ENCODE results near the gene MALT1.

Gene MALT1

GRCh38 chr18:58699551-58699950 is 28.3 kb downstream of the MALT1 start:
- Histone ChIP-seq H3K4me3 (ENCODE audit: low read depth, low read length) (no peak overlapping the region), H3K4me2 (ENCODE audit: low read length) (no peak overlapping the region), H2AFZ (ENCODE audit: insufficient read depth, low read length, poor library complexity) (no peak overlapping the region), H3K9me3 (ENCODE audit: insufficient read depth, low read depth, low read length) (no peaks in the 10 kb centered on the region), H3K4me1 (ENCODE audit: control insufficient read depth in 1 of 2, insufficient read depth in 2 of 2, low read length in 2 of 2) (no peaks in the 10 kb centered on the region), H3K9ac (ENCODE audit: low read length) (no peak overlapping the region), H2AK5ac (ENCODE audit: low read length) (no peak overlapping the region), H3K14ac (ENCODE audit: low read length) (no peak overlapping the region), H3K18ac (ENCODE audit: low read length) (no peak overlapping the region), H2BK12ac (ENCODE audit: low read length) (no peak overlapping the region), H3K36me3 (ENCODE audit: control insufficient read depth in 1 of 2, insufficient read depth in 2 of 2, low read length in 2 of 2) (peaks cover 11 to 23% of the 10 kb centered on the region in 2 experiments), H3K4ac (ENCODE audit: low read depth, low read length) (no peak overlapping the region), H2BK120ac (ENCODE audit: insufficient read depth, low read length, poor library complexity) (no peak overlapping the region), H2BK5ac (ENCODE audit: low read depth, low read length, poor library complexity) (no peak overlapping the region), H3K23ac (ENCODE audit: low read length) (no peak overlapping the region), H4K91ac (ENCODE audit: low read depth, low read length) (no peak overlapping the region), H3K27me3 (ENCODE audit: insufficient read depth, low read length) (no peaks in the 10 kb centered on the region), H4K12ac (ENCODE audit: low read depth, low read length) (no peak overlapping the region), H3K79me2 (ENCODE audit: control insufficient read depth, insufficient read depth, low read length, poor library complexity) (no peaks in the 10 kb centered on the region), H3K79me1 (ENCODE audit: low read length) (no peaks in the 10 kb centered on the region), H4K8ac (ENCODE audit: low read depth, low read length) (no peak overlapping the region), H3K27ac (ENCODE audit: low read depth, low read length) (no peak overlapping the region)
- no peak for DNase-seq
- WGBS (ENCODE audit: extremely low coverage, insufficient coverage, insufficient read length): no CpG with 5 or more reads among the region's 1 CpG

GRCh38 chr18:58700209-58700608 is 28.9 kb downstream of the MALT1 start:
- Histone ChIP-seq H2AFZ (ENCODE audit: insufficient read depth, low read length, poor library complexity) (no peak overlapping the region), H3K4ac (ENCODE audit: low read depth, low read length) (no peak overlapping the region), H3K9me3 (ENCODE audit: insufficient read depth, low read depth, low read length) (no peaks in the 10 kb centered on the region), H2BK12ac (ENCODE audit: low read length) (no peak overlapping the region), H2AK5ac (ENCODE audit: low read length) (no peak overlapping the region), H2BK120ac (ENCODE audit: insufficient read depth, low read length, poor library complexity) (no peak overlapping the region), H3K23ac (ENCODE audit: low read length) (no peak overlapping the region), H3K79me2 (ENCODE audit: control insufficient read depth, insufficient read depth, low read length, poor library complexity) (no peaks in the 10 kb centered on the region), H3K27ac (ENCODE audit: low read depth, low read length) (no peak overlapping the region), H3K4me2 (ENCODE audit: low read length) (no peak overlapping the region), H3K79me1 (ENCODE audit: low read length) (no peaks in the 10 kb centered on the region), H3K36me3 (ENCODE audit: control insufficient read depth in 1 of 2, insufficient read depth in 2 of 2, low read length in 2 of 2) (peaks cover 12 to 19% of the 10 kb centered on the region in 2 experiments), H3K14ac (ENCODE audit: low read length) (no peak overlapping the region), H4K8ac (ENCODE audit: low read depth, low read length) (no peak overlapping the region), H4K91ac (ENCODE audit: low read depth, low read length) (no peak overlapping the region), H3K18ac (ENCODE audit: low read length) (no peak overlapping the region), H3K9ac (ENCODE audit: low read length) (no peak overlapping the region), H3K27me3 (ENCODE audit: insufficient read depth, low read length) (no peaks in the 10 kb centered on the region), H2BK5ac (ENCODE audit: low read depth, low read length, poor library complexity) (no peak overlapping the region), H3K4me1 (ENCODE audit: control insufficient read depth in 1 of 2, insufficient read depth in 2 of 2, low read length in 2 of 2) (no peaks in the 10 kb centered on the region), H3K4me3 (ENCODE audit: low read depth, low read length) (no peak overlapping the region), H4K12ac (ENCODE audit: low read depth, low read length) (no peak overlapping the region)
- no CpG with 5 or more reads among the region's 4 CpGs for WGBS (ENCODE audit: extremely low coverage, insufficient coverage, insufficient read length)
- no peak for DNase-seq

- no peak overlapping the region for H4K8ac ChIP-seq (ENCODE audit: low read depth, low read length)
- H3K23ac ChIP-seq (ENCODE audit: low read length): no peak overlapping the region
Measured at GRCh38 chr18:58712930-58713329, 41.7 kb downstream of the MALT1 start.

GRCh38 chr18:58714259-58714658 is 43.0 kb downstream of the MALT1 start:
- no peak overlapping the region for H4K12ac ChIP-seq (ENCODE audit: low read depth, low read length)
- H3K79me1 ChIP-seq (ENCODE audit: low read length): no peaks in the 10 kb centered on the region
- no peaks in the 10 kb centered on the region for H3K4me1 ChIP-seq (ENCODE audit: control insufficient read depth in 1 of 2, insufficient read depth in 2 of 2, low read length in 2 of 2)
- no peaks in the 10 kb centered on the region for H3K79me2 ChIP-seq (ENCODE audit: control insufficient read depth, insufficient read depth, low read length, poor library complexity)
- no peak overlapping the region for H2AK5ac ChIP-seq (ENCODE audit: low read length)
- H4K91ac ChIP-seq (ENCODE audit: low read depth, low read length): no peak overlapping the region
- no peak overlapping the region for H2BK12ac ChIP-seq (ENCODE audit: low read length)
- H3K27ac ChIP-seq (ENCODE audit: low read depth, low read length): no peak overlapping the region
- H3K9ac ChIP-seq (ENCODE audit: low read length): no peak overlapping the region
- no peak overlapping the region for H3K4ac ChIP-seq (ENCODE audit: low read depth, low read length)
- H3K9me3 ChIP-seq (ENCODE audit: insufficient read depth, low read depth, low read length): no peaks in the 10 kb centered on the region
- H3K18ac ChIP-seq (ENCODE audit: low read length): no peak overlapping the region
- H2BK120ac ChIP-seq (ENCODE audit: insufficient read depth, low read length, poor library complexity): no peak overlapping the region
- H4K8ac ChIP-seq (ENCODE audit: low read depth, low read length): no peak overlapping the region
- no peak overlapping the region for H3K4me3 ChIP-seq (ENCODE audit: low read depth, low read length)
- no peak overlapping the region for H2BK5ac ChIP-seq (ENCODE audit: low read depth, low read length, poor library complexity)
- H3K4me2 ChIP-seq (ENCODE audit: low read length): no peak overlapping the region
- no CpG with 5 or more reads among the region's 3 CpGs for WGBS (ENCODE audit: extremely low coverage, insufficient coverage, insufficient read length)
- H3K23ac ChIP-seq (ENCODE audit: low read length): no peak overlapping the region
- no peaks in the 10 kb centered on the region for H3K27me3 ChIP-seq (ENCODE audit: insufficient read depth, low read length)
- H3K14ac ChIP-seq (ENCODE audit: low read length): no peak overlapping the region
- H2AFZ ChIP-seq (ENCODE audit: insufficient read depth, low read length, poor library complexity): no peak overlapping the region
- H3K36me3 ChIP-seq (ENCODE audit: control insufficient read depth in 1 of 2, insufficient read depth in 2 of 2, low read length in 2 of 2): peaks cover 7 to 8% of the 10 kb centered on the region in 2 experiments
- DNase-seq: no peak

More at GRCh38 chr18:58712930-58713329, 41.7 kb downstream of the MALT1 start:
- Histone ChIP-seq H4K12ac (ENCODE audit: low read depth, low read length) (no peak overlapping the region), H3K79me2 (ENCODE audit: control insufficient read depth, insufficient read depth, low read length, poor library complexity) (no peaks in the 10 kb centered on the region), H2AFZ (ENCODE audit: insufficient read depth, low read length, poor library complexity) (no peak overlapping the region), H3K14ac (ENCODE audit: low read length) (no peak overlapping the region), H4K91ac (ENCODE audit: low read depth, low read length) (no peak overlapping the region), H3K4me2 (ENCODE audit: low read length) (no peak overlapping the region), H3K4me3 (ENCODE audit: low read depth, low read length) (no peak overlapping the region), H2AK5ac (ENCODE audit: low read length) (no peak overlapping the region), H3K36me3 (ENCODE audit: control insufficient read depth in 1 of 2, insufficient read depth in 2 of 2, low read length in 2 of 2) (peaks cover 8 to 11% of the 10 kb centered on the region in 2 experiments), H3K27ac (ENCODE audit: low read depth, low read length) (no peak overlapping the region), H3K9ac (ENCODE audit: low read length) (no peak overlapping the region), H3K18ac (ENCODE audit: low read length) (no peak overlapping the region), H3K79me1 (ENCODE audit: low read length) (no peaks in the 10 kb centered on the region), H3K27me3 (ENCODE audit: insufficient read depth, low read length) (no peaks in the 10 kb centered on the region), H3K9me3 (ENCODE audit: insufficient read depth, low read depth, low read length) (no peaks in the 10 kb centered on the region), H2BK12ac (ENCODE audit: low read length) (no peak overlapping the region), H3K4me1 (ENCODE audit: control insufficient read depth in 1 of 2, insufficient read depth in 2 of 2, low read length in 2 of 2) (no peaks in the 10 kb centered on the region), H2BK5ac (ENCODE audit: low read depth, low read length, poor library complexity) (no peak overlapping the region), H2BK120ac (ENCODE audit: insufficient read depth, low read length, poor library complexity) (no peak overlapping the region), H3K4ac (ENCODE audit: low read depth, low read length) (no peak overlapping the region)
- no peak for DNase-seq
